B cell (primary cell): ENCODE measurements around the gene CRAT.

Experiments used
- EZH2 ChIP-seq: IDR thresholded peaks from 2 replicates; pipeline ENCODE4 v1.6.1; 2012; ENCODE audit warnings: borderline replicate concordance, low read depth, mild to moderate bottlenecking, moderate library complexity, low read length; ENCODE audit not compliant: insufficient read depth, poor library complexity, severe bottlenecking
- TF ChIP-seq, protein P1 (sequence below): fragments of 200-600 bp; IDR thresholded peaks from one replicate; pipeline ENCODE4 v1.8.0; 2022; ENCODE audit warnings: antibody characterized with exemption, mild to moderate bottlenecking

- TF ChIP-seq, protein P1, sequence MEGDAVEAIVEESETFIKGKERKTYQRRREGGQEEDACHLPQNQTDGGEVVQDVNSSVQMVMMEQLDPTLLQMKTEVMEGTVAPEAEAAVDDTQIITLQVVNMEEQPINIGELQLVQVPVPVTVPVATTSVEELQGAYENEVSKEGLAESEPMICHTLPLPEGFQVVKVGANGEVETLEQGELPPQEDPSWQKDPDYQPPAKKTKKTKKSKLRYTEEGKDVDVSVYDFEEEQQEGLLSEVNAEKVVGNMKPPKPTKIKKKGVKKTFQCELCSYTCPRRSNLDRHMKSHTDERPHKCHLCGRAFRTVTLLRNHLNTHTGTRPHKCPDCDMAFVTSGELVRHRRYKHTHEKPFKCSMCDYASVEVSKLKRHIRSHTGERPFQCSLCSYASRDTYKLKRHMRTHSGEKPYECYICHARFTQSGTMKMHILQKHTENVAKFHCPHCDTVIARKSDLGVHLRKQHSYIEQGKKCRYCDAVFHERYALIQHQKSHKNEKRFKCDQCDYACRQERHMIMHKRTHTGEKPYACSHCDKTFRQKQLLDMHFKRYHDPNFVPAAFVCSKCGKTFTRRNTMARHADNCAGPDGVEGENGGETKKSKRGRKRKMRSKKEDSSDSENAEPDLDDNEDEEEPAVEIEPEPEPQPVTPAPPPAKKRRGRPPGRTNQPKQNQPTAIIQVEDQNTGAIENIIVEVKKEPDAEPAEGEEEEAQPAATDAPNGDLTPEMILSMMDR = no peak
- no peak for TF ChIP-seq EZH2
These were observed 1.6 kb downstream of the CRAT start for GRCh38 chr9:129108805-129109536.
